ENCODE measurements around the gene CLIC6. TPM values are rescaled to one million over a fixed set of nuclear protein-coding genes. Genes with fewer than 3 reads are reported as not detected.
A peak's percentile ranks its signal among the peaks of the same experiment; 100 is the strongest.
"Not testable (repeated sequence)": the region's sequence is repeated elsewhere in the genome, so short reads cannot be mapped to it uniquely, and the experiment has no call there.

Gene CLIC6
- polyA plus RNA-seq, 1 experiment: 0.04 TPM

DNA sequence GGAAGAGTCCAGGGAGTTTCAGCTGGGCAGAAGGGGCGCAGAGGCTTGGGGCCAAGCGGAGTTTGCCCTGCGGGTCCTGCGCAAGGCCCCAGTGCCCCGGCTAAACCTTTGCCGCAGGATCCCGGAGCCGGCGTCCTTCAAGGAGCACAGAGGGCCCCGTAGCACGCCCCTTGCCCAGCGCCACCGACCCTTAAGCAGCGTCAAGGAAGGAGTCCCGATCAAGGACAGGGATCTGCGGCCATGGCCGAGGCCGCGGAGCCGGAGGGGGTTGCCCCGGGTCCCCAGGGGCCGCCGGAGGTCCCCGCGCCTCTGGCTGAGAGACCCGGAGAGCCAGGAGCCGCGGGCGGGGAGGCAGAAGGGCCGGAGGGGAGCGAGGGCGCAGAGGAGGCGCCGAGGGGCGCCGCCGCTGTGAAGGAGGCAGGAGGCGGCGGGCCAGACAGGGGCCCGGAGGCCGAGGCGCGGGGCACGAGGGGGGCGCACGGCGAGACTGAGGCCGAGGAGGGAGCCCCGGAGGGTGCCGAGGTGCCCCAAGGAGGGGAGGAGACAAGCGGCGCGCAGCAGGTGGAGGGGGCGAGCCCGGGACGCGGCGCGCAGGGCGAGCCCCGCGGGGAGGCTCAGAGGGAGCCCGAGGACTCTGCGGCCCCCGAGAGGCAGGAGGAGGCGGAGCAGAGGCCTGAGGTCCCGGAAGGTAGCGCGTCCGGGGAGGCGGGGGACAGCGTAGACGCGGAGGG lies 520 bp downstream of the CLIC6 start:
- Histone ChIP-seq H3K36me3 (ENCODE audit: control insufficient read depth, insufficient read depth, low read length) (no peaks in the 10 kb centered on the region), H3K4me3 (ENCODE audit: low read depth, low read length) (peak overlapping the region; percentile 25; the same call in 1 of the 2 replicates), H3K27me3 (ENCODE audit: control insufficient read depth, insufficient read depth, low read length) (peaks cover 47% of the 10 kb centered on the region)
- ChIA-PET CTCF (no interaction called here), POLR2A (no interaction called here)
- no peak for DNase-seq (ENCODE audit: low read depth)
- TF ChIP-seq, protein P1, sequence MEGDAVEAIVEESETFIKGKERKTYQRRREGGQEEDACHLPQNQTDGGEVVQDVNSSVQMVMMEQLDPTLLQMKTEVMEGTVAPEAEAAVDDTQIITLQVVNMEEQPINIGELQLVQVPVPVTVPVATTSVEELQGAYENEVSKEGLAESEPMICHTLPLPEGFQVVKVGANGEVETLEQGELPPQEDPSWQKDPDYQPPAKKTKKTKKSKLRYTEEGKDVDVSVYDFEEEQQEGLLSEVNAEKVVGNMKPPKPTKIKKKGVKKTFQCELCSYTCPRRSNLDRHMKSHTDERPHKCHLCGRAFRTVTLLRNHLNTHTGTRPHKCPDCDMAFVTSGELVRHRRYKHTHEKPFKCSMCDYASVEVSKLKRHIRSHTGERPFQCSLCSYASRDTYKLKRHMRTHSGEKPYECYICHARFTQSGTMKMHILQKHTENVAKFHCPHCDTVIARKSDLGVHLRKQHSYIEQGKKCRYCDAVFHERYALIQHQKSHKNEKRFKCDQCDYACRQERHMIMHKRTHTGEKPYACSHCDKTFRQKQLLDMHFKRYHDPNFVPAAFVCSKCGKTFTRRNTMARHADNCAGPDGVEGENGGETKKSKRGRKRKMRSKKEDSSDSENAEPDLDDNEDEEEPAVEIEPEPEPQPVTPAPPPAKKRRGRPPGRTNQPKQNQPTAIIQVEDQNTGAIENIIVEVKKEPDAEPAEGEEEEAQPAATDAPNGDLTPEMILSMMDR (IDR thresholded peaks at IDR 0.05; ENCODE audit: insufficient read depth, low read depth, low read length): no peak

DNA sequence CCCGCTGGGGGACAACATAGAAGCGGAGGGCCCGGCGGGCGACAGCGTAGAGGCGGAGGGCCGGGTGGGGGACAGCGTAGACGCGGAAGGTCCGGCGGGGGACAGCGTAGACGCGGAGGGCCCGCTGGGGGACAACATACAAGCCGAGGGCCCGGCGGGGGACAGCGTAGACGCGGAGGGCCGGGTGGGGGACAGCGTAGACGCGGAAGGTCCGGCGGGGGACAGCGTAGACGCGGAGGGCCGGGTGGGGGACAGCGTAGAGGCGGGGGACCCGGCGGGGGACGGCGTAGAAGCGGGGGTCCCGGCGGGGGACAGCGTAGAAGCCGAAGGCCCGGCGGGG lies 1.1 kb downstream of the CLIC6 start:
- peaks cover 47% of the 10 kb centered on the region for H3K27me3 ChIP-seq (ENCODE audit: control insufficient read depth, insufficient read depth, low read length)
- peak overlapping the region; percentile 25 for H3K4me3 ChIP-seq (ENCODE audit: low read depth, low read length)
- POLR2A ChIA-PET; DNase-seq (ENCODE audit: low read depth); H3K36me3 ChIP-seq (ENCODE audit: control insufficient read depth, insufficient read depth, low read length): not testable (repeated sequence)
- CTCF ChIA-PET: interaction anchor here (1.1 kb wide), 1 partner anchor 346 kb away, joined by 3 read pairs; no protein-coding TSS in a partner anchor

DNA sequence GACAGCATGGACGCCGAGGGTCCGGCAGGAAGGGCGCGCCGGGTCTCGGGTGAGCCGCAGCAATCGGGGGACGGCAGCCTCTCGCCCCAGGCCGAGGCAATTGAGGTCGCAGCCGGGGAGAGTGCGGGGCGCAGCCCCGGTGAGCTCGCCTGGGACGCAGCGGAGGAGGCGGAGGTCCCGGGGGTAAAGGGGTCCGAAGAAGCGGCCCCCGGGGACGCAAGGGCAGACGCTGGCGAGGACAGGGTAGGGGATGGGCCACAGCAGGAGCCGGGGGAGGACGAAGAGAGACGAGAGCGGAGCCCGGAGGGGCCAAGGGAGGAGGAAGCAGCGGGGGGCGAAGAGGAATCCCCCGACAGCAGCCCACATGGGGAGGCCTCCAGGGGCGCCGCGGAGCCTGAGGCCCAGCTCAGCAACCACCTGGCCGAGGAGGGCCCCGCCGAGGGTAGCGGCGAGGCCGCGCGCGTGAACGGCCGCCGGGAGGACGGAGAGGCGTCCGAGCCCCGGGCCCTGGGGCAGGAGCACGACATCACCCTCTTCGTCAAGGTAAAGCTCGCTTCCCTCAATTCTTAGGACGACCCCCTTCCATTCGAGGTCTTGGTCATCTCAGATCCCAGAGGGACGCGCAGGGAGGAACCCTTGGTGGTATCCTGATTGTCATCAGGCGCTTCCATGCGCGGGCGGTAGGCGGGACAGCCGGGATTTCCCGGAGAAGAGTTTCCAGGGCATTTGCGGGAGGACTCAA lies 1.6 kb downstream of the CLIC6 start:
- POLR2A ChIA-PET: no interaction called here
- DNase-seq (ENCODE audit: low read depth): no peak
- peak overlapping the region; percentile 25 for H3K4me3 ChIP-seq (ENCODE audit: low read depth, low read length)
- peaks cover 47% of the 10 kb centered on the region for H3K27me3 ChIP-seq (ENCODE audit: control insufficient read depth, insufficient read depth, low read length)
- CTCF ChIA-PET: interaction anchor here (1.1 kb wide), 1 partner anchor 346 kb away, joined by 3 read pairs; no protein-coding TSS in a partner anchor
- H3K36me3 ChIP-seq (ENCODE audit: control insufficient read depth, insufficient read depth, low read length): no peaks in the 10 kb centered on the region
- TF ChIP-seq, protein P1 (IDR thresholded peaks at IDR 0.05; ENCODE audit: insufficient read depth, low read depth, low read length): no peak

DNA sequence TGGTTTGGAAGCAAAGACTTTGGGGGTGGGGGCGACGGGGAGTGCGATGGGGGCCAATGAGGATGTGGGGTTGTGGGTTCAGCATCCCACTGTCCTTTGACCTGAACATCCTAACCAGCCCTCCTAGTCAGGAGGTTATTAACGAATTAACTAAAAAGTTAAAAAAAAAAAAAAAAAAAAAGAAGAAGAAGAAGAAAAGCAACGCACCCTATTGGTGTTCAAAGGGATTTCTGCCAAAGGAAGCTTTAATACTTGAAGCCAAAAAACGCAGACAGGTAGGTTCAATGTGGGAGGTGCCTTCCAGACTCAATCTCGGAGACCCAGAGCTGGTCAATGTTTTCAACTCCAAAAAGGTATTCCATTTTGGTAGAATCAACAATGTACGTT lies 2.2 kb downstream of the CLIC6 start:
- Histone ChIP-seq H3K27me3 (ENCODE audit: control insufficient read depth, insufficient read depth, low read length) (peaks cover 48% of the 10 kb centered on the region), H3K36me3 (ENCODE audit: control insufficient read depth, insufficient read depth, low read length) (no peaks in the 10 kb centered on the region), H3K4me3 (ENCODE audit: low read depth, low read length) (no peak overlapping the region)
- TF ChIP-seq, protein P1 (IDR thresholded peaks at IDR 0.05; ENCODE audit: insufficient read depth, low read depth, low read length): no peak
- ChIA-PET CTCF (interaction anchor here (1.1 kb wide), 1 partner anchor 345 kb away, joined by 3 read pairs; no protein-coding TSS in a partner anchor), POLR2A (no interaction called here)
- no peak for DNase-seq (ENCODE audit: low read depth)

DNA sequence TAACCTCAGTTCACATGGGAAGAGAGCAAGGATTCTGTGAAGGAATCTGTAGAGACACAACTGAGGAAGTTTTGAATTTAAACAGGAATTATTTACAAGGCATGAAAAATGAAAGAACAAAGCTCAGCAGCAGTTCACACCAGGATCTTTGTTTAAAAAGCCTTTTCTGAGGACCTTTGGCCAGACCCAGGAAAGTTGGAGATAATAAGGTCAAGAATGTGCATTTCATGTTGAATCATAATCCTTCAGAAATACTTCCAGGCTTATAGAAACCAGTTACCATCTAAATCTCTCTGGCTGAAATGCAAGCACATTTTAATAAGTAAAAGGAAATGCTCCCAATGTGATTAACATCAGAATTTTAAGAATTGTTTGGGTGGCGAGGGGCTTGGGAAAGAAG lies 2.7 kb downstream of the CLIC6 start:
- TF ChIP-seq, protein P1 (IDR thresholded peaks at IDR 0.05; ENCODE audit: insufficient read depth, low read depth, low read length): no peak
- Histone ChIP-seq H3K36me3 (ENCODE audit: control insufficient read depth, insufficient read depth, low read length) (no peaks in the 10 kb centered on the region), H3K4me3 (ENCODE audit: low read depth, low read length) (no peak overlapping the region), H3K27me3 (ENCODE audit: control insufficient read depth, insufficient read depth, low read length) (peaks cover 50% of the 10 kb centered on the region)
- CTCF ChIA-PET: interaction anchor here (0.6 kb wide), 1 partner anchor 1052 kb away, joined by 3 read pairs; no protein-coding TSS in a partner anchor
- POLR2A ChIA-PET: no interaction called here
- no peak for DNase-seq (ENCODE audit: low read depth)

Data from BJ (cell line).